ENCODE results near the gene COL23A1.

GRCh38 chr5:178198706-178199105, 391.5 kb downstream of the COL23A1 start:
- no peak for TF ChIP-seq CTCF (conservative IDR thresholded peaks at IDR 0.05; ENCODE audit: low read depth, low read length)
- TF ChIP-seq EZH2 (IDR thresholded peaks at IDR 0.05; ENCODE audit: borderline replicate concordance, low read depth, low read length, poor library complexity, severe bottlenecking): no peak
